Measurements from ENCODE around the gene TCEAL1. TPM values are rescaled to one million over a fixed set of nuclear protein-coding genes. Genes with fewer than 3 reads are reported as not detected.

Gene TCEAL1
- total RNA-seq, 2 experiments from 2014 or later: 11.7 to 18.1 TPM

GRCh38 chrX:103610282-103610681 is 18.5 kb upstream of the TCEAL1 start:
- no peak for TF ChIP-seq EZH2phosphoT487 (IDR thresholded peaks at IDR 0.05; ENCODE audit: borderline replicate concordance, low read depth, low read length)
- TF ChIP-seq CTCF (conservative IDR thresholded peaks at IDR 0.05; ENCODE audit: low read length): no peak
- ChIA-PET CTCF (ENCODE audit: unreplicated experiment) (no interaction called here), POLR2A (no interaction called here)
- H4K20me1 ChIP-seq (ENCODE audit: insufficient read depth, low read length): no peaks in the 10 kb centered on the region
- no peaks in the 10 kb centered on the region for H3K36me3 ChIP-seq (ENCODE audit: insufficient read depth, low read length)
- no peaks in the 10 kb centered on the region for H3K4me1 ChIP-seq (ENCODE audit: insufficient read depth, low read length, poor library complexity, severe bottlenecking)
- H3K4me2 ChIP-seq (ENCODE audit: low read length): no peak overlapping the region
- DNase-seq (ENCODE audit: low spot score): no peak
- BruUV-seq (replicated peaks): no TSS peak
- intact Hi-C loops (cut with micrococcal nuclease; ENCODE audit: unreplicated experiment): no loop called here
- H3K79me2 ChIP-seq (ENCODE audit: insufficient read depth, low read depth, low read length): no peaks in the 10 kb centered on the region
- H2AFZ ChIP-seq (ENCODE audit: low read length): no peak overlapping the region
- H3K9me3 ChIP-seq (ENCODE audit: low read length): no peaks in the 10 kb centered on the region
- no peak overlapping the region for H3K4me3 ChIP-seq (ENCODE audit: low read depth, low read length, poor library complexity, severe bottlenecking)
- H3K9me2 ChIP-seq (ENCODE audit: insufficient read depth, low read length): no peaks in the 10 kb centered on the region
- no peak overlapping the region for H3K27ac ChIP-seq (ENCODE audit: low read depth, low read length, poor library complexity, severe bottlenecking)

GRCh38 chrX:103613362-103613890 is 15.3 kb upstream of the TCEAL1 start:
- no peaks in the 10 kb centered on the region for H3K9me3 ChIP-seq (ENCODE audit: low read length)
- no peaks in the 10 kb centered on the region for H3K4me1 ChIP-seq (ENCODE audit: insufficient read depth, low read length, poor library complexity, severe bottlenecking)
- no peak overlapping the region for H3K27ac ChIP-seq (ENCODE audit: low read depth, low read length, poor library complexity, severe bottlenecking)
- CTCF ChIA-PET (ENCODE audit: unreplicated experiment): no interaction called here
- no TSS peak for BruUV-seq (replicated peaks)
- no peak overlapping the region for H3K4me3 ChIP-seq (ENCODE audit: low read depth, low read length, poor library complexity, severe bottlenecking)
- POLR2A ChIA-PET: interaction anchor here (1.2 kb wide), 1 partner anchor 12 kb away, joined by 3 read pairs; no protein-coding TSS in a partner anchor
- H3K4me2 ChIP-seq (ENCODE audit: low read length): no peak overlapping the region
- no peaks in the 10 kb centered on the region for H3K36me3 ChIP-seq (ENCODE audit: insufficient read depth, low read length)
- no peaks in the 10 kb centered on the region for H3K9me2 ChIP-seq (ENCODE audit: insufficient read depth, low read length)
- intact Hi-C loops (cut with micrococcal nuclease; ENCODE audit: unreplicated experiment): no loop called here
- no peak for DNase-seq (ENCODE audit: low spot score)
- no peaks in the 10 kb centered on the region for H4K20me1 ChIP-seq (ENCODE audit: insufficient read depth, low read length)
- H3K79me2 ChIP-seq (ENCODE audit: insufficient read depth, low read depth, low read length): no peaks in the 10 kb centered on the region
- H2AFZ ChIP-seq (ENCODE audit: low read length): no peak overlapping the region
- TF ChIP-seq EZH2phosphoT487 (IDR thresholded peaks at IDR 0.05; ENCODE audit: borderline replicate concordance, low read depth, low read length) (no peak), CTCF (conservative IDR thresholded peaks at IDR 0.05; ENCODE audit: low read length) (no peak)

GRCh38 chrX:103614999-103615398 is 13.8 kb upstream of the TCEAL1 start:
- Histone ChIP-seq H3K4me3 (ENCODE audit: low read depth, low read length, poor library complexity, severe bottlenecking) (no peak overlapping the region), H3K9me2 (ENCODE audit: insufficient read depth, low read length) (no peaks in the 10 kb centered on the region), H3K79me2 (ENCODE audit: insufficient read depth, low read depth, low read length) (no peaks in the 10 kb centered on the region), H3K9me3 (ENCODE audit: low read length) (no peaks in the 10 kb centered on the region), H3K4me2 (ENCODE audit: low read length) (no peak overlapping the region), H3K36me3 (ENCODE audit: insufficient read depth, low read length) (no peaks in the 10 kb centered on the region), H4K20me1 (ENCODE audit: insufficient read depth, low read length) (no peaks in the 10 kb centered on the region), H2AFZ (ENCODE audit: low read length) (no peak overlapping the region), H3K4me1 (ENCODE audit: insufficient read depth, low read length, poor library complexity, severe bottlenecking) (no peaks in the 10 kb centered on the region), H3K27ac (ENCODE audit: low read depth, low read length, poor library complexity, severe bottlenecking) (no peak overlapping the region)
- POLR2A ChIA-PET: no interaction called here
- TF ChIP-seq CTCF (conservative IDR thresholded peaks at IDR 0.05; ENCODE audit: low read length) (no peak), EZH2phosphoT487 (IDR thresholded peaks at IDR 0.05; ENCODE audit: borderline replicate concordance, low read depth, low read length) (no peak)
- no TSS peak for BruUV-seq (replicated peaks)
- CTCF ChIA-PET (ENCODE audit: unreplicated experiment): no interaction called here
- DNase-seq (ENCODE audit: low spot score): no peak
- intact Hi-C loops (cut with micrococcal nuclease; ENCODE audit: unreplicated experiment): no loop called here

Data from OCI-LY7 (cell line).